GM18519 (cell line): ENCODE results near the gene FAM168A.
"Not testable (repeated sequence)": the region's sequence is repeated elsewhere in the genome, so short reads cannot be mapped to it uniquely, and the experiment has no call there.

Source experiments
- ATAC-seq: cut with Tn5 transposase; IDR thresholded peaks from one replicate; pipeline ENCODE4 v1.9.1; 2021; ENCODE audit warnings: mild to moderate bottlenecking, moderate library complexity; ENCODE audit not compliant: unreplicated experiment, low FRiP score

The FAM168A gene

DNA sequence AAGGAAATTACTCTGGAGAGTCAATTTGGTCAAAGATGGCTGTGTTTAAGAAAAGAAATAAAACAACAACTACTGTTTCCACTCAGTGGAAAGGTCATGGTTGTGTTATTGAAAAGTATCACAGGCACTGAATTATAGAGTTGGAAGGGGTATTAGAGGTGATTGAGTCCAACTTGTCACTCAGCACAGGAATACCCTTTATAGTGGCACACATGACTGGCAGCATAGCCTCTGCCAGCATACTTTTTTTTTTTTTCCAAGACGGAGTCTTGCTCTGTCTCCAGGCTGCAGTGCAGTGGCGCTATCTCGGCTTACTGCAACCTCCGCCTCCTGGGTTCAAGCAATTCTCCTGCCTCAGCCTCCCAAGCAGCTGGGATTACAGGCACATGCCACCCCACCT, 161.1 kb downstream of the FAM168A start:
- not testable (repeated sequence) for ATAC-seq

DNA sequence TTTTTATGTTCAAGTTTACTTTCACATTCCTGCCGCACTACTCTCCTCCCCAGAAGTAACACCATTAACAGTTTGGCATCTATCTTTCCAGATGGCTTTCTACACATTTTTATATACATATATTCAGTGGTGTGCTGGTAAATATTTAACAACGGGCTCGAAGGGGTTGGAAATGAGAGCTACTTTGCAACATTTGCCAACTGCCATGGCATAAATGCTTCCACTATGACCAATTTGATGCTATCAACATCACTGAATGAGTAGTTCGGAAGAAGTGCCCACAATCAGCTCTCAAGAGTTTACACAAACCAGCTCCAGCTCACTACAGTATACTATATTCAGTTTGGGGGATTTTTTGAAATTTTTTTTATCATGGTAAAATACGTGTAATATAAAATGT, 166.5 kb downstream of the FAM168A start:
- no peak for ATAC-seq

DNA sequence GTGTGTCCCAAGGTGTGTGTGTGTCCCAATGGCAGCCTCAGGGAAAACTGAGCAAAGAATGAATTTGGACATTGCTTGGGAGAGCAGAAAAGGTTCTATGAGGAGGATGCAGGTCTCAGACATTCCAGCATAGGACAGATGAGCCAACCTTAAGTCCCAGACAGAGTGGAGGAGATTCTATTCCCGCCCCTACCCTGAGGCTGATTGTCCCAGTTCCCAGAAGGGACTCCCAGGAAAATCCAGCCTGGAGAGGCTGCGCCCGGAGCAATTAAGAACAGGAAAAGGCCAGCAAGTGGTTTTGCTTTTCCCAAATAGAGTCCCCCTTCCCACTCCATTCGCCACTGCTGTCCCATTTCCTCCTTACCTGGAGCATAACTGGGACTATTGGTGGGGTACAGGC, 167.6 kb downstream of the FAM168A start:
- no peak for ATAC-seq

DNA sequence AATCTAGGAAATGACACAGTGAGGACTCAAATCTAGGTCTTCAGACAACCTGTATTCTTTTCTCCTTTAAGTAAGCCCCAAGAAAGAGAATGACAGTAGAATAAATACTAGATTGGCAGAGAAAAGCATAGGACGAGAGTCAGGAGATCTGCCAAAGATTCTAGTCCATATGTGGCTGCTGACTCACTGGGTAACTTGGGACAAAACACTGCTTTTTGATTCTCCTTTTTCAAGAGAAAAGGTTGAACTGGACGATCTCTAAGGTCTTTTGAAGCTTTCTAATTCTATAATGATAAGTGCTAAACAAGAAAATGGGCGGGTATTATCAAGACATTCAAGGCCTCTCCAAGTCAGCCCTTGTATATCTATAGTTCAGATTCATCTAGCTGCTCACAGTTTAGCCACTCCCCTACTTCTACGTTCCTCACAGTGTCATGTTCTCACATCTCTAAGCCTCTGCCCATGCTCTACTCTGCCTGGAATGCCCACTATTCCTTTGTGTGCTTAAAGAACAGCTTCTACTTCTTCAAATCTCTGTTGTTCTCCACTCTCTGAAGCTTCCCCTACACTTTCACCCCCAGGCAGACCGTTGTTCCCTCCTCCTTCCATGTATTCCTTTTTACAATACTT, 168.7 kb downstream of the FAM168A start:
- ATAC-seq: no peak

DNA sequence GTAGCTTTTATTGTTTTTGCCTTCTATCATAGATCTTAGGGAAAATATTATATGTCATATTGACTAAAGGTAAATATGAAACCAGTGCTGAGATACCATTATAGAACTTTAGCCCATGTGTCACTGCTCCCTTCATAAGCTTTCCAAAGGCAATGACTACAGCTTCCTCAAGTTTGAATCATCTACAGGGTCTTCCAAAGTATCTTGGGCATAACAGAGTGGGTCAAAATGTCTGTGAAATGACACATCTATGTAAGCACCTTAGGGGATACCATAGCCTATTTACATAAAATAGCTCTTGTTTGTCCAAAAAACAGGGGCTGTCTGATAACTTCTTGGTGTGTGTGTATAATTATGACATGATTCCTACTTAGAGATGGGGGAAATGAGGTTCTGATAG, 169.2 kb downstream of the FAM168A start:
- no peak for ATAC-seq

DNA sequence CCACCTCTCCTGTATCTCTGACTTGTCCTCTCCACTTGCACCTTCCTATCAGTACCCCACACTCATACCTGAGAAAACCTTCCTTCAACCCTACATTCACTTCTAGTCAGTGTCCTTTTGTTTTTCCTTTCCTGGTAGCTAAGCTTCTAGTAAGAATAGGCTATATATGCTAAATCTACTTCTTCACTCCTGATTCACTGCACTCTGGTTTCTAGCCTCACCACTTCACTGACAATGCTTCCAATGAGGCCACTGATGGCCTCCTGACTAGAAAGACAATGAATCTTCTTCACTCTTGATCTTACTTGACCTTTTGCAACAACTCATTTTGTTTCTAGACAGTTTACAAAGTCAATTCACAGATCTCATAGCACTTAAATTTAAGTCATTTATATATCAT, 169.7 kb downstream of the FAM168A start:
- ATAC-seq: no peak

DNA sequence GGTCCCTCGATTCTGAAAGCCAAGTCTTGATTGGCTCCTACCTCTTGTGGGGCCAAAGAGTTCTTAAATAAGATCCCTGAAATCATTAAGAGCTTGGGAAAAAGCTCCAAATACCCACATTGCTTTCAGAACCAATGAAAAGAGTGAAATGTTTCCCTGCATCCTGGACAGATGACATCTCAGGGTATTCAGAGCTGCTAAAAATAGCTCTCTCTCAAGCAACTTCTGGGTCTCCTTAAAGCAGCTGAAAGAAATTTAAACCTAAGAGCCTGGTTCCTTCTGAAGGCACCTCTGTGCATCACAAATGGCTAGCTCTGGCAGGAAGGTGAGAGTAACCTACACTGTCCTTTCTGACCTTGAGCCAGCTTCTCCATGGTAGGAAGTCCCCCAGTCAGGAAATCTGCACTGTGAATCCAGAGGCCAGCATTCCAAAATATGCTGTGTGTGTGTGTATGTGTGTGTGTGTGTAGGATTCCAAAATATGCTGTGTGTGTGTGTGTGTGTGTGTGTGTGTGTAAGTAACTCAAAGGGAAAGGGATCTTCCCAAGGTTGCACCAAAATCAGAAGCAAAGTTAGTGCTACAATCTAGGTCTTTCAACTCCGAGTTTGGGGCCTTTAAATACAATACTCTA, 171.6 kb downstream of the FAM168A start:
- ATAC-seq: no peak

DNA sequence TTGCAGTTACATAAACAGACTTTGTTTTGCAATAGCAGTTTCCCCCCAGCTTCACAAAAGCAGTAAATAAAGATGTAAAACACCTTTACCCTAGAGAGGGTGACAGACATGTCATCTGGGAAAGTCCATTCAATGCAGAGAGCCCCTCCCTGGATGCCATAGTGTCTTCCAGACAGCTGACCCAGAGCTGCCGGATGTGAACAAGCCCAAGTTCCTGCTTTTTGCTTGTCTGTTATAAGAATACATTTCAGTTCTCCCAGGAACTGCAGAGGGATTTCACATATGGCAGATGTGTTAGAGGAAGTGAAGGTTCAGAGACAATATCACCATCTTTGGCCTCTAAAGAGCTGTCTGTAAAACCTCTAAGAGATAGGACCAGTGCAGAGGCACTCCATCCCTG, 172.8 kb downstream of the FAM168A start:
- ATAC-seq: no peak

DNA sequence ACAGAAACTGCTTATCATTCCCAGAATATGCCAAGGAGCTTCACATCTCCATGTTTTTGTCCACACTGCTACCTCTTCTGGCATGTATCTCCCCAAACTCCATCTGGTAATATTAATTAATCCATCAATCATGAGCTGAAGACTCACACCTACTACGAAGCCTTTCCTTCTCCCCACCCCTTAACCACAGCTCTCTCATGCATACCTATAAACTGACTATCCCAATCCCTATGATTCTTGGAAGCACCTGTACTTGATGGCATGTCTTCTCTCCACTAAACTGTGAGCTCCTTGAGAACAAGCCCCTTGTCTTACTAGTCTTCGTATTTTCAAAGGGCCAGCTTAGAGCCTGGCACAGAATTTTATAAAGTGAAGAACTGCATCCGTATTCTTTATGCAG, 174.4 kb downstream of the FAM168A start:
- ATAC-seq: no peak

DNA sequence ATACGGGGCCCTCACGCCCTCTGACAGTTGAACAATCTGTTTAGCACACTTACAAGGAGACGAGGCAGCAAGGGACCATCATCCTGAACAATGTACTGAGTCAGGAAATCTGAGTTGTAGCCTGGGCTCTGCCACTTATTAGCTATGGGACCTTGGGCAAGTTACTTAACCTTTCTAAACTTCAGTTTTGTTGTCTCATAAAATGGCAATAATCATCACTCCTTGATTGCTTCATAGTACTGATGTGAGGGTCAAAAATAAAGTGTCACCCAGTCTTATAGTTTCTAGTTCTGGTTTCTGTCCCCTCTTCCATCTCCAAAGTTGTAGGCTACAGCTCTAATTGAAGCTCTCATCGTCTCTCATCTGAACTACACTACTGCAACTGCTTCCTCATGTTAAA, 175.0 kb downstream of the FAM168A start:
- ATAC-seq: no peak

DNA sequence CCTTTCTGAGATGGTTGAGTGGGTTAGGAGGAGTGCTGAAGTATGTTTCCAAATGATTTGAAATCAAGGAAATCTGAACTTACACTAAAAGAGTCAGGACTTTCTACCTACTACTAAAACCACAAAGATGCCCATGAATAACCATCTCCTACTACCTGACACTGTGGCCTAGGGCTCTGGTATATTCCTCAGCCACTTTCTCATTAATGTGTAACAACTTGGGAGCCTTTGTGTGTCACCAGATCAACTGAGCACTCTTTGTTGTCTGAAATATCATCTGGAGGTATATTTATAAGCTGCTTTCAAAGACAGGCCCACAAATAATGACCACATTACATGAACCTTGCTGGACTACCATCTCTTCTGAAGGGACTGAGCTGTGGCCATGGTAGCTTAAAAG, 177.8 kb downstream of the FAM168A start:
- ATAC-seq: no peak

DNA sequence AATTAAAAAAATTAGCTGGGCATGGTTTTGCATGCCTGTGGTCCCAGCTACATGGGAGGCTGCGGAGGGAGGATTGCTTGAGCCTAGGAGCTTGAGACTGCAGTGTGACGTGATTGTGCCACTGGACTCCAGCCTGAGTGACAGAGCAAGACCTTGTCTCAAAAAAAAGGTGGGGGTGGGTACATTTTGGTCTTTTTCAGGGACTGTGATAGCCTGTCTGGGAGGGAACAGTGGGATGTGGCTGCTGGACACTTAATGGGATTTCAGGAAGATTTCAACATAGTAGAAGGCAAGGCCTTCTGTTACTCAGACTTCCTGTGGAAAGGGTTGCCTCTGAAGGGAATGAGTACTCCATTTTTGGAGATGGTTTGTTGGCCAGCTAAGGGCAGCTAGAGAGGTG, 181.1 kb downstream of the FAM168A start:
- no peak for ATAC-seq

DNA sequence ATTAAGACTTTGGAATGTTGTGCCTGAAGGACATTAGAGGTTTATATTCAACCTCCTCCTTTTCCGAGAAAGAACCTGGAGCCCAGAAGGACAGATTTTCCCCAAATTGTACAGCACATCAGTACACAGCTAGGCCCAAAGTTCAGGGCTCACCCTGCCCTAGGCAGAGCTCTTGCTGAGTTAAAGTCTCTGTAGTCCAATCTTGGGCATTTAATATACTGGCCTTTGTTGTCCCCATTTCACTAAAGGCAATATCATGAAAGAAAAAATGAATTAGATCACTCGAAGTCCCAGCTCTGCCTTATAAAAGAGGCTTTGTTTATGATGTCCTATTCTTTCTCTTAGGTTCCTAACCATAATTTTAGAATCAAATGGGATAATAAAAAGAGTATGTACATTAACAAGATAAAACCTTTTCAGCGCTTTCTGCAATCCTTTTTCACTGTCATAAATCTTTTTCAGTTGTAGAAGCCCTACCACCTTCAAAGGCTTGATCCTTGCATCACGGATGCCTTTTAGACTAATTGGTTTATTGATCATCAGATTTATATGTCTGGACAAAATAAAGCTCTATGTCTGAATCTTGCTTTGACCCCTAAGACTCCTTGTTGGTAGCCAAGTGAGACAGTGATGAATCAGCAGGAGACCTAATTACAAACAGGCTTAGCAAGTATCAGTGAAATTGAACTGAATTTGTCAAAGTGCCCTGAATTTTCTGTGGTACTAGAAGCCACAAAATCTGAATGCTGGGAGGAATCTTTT, 181.9 kb downstream of the FAM168A start:
- no peak for ATAC-seq

DNA sequence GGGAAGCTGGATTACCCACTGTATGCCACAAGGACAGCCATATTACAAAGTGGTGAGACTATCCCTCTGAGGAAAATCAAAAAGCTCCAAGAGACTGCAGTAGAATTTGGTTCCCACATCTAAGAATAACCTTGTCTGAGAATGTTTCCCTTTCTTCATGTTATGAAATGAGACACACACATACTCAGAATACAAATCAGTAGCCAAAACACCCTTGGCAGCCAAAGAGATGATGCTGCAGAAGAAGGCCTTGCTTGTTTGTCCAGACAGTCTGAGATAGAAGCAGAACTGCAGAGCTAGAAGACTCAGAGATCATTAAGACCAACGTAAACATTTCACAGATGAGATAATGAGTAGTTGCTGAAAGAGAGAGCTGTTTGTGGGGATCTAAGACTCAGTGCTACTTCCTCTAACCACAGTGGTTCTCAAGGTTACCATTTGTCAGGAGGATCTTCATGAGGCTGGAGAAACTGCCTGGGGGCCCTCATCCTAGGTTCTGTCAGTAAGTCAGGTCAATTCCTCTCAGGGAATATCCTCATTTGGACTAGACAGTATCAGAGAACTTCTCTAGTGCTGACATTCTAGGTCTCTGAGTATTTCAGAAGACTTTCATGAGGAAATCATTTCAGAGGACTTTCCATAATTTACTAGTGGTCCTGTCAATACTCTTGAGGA, 182.8 kb downstream of the FAM168A start:
- ATAC-seq: no peak

DNA sequence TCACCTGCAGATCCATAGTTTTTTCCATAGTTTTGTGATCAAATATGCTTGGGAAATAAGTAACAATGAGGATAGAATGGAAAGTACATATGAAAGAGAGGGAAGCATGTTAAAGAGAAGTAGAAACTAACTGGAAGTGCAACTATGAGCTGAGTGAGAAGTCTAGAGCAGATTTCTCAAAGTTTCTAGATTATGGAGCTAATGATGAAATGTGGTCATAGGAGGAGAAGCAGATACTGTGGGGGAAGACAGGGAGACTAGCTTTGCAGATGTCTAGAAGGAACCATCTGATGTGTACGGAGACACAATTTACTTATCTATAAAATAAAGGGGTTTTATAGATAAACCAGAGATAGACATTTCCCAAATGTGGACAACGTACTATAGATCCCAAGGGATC, 184.7 kb downstream of the FAM168A start:
- ATAC-seq: no peak

DNA sequence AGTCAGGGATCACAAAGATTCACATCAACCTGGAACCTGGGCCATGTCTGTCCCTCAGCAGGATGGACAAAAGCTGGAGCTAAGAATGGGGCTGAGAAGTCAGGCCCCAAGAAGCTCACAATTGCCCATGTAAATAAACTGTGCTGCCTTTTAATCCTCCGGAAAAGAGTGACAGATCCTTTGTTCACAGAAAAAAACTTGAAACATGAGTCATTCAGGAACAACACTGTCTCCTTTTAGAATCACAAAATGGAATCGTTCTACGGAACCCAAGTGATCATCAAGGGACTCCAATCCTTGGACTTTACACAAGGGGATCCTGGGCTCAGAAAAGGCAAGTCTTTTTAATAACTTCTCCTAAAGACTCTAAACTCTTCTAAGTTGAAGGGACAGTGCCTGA, 185.6 kb downstream of the FAM168A start:
- ATAC-seq: no peak

DNA sequence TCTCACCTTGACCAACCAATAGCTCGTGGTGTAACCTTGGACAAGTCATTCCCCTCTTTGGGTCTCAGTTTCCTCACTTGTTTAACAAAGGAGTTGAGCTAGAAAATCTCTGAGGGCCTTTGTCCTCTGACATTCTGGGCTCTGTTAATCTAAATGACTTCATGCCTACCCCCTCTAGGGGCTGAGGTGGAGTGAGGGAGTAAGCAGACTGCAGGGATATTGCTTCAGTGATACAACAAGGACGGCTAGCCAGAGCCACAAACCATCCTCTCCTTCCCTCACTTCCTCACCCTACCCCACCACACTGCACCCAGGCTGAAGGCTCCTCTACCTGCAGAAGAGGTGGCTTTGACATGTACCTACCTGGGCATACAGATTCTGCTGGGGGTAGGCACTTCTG, 186.9 kb downstream of the FAM168A start:
- no peak for ATAC-seq

DNA sequence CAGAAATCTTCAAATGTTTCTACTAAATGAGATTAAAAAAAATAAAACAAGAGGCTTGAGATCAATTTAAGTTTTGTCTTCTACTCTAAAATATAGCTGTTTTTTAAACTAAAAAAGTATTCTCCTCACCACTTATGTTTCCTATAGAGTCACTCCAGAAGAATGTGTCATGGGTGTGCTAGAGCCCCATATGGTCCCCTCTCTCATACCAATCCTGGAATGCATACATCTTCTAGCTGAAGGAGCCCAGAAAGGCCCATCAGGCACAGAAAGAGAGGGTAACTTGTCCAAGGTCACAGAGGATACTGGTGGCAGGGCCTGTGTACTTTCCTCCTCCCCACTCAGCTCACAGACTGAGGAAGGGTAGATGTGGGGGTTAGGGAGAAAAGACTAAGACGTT, 187.3 kb downstream of the FAM168A start:
- no peak for ATAC-seq

DNA sequence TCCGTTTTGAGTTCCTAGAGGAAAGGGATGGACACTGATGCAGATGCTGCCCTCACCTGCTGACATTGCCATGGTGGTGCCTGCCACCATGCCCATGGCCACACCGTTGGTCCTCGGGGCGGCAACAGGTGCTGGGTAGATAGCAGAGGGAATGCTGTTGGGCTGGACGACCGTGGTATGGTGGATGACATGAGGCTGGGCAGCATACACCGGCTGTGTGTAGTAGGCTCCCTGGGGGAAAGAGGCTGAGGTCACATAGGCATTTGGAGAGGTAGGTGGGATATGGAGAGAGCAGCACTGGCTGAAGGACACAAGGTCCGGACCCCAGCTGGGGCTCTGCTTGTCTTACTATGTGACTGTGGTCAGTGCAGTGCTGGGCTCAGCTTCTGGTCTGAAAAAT, 188.5 kb downstream of the FAM168A start:
- ATAC-seq: no peak

DNA sequence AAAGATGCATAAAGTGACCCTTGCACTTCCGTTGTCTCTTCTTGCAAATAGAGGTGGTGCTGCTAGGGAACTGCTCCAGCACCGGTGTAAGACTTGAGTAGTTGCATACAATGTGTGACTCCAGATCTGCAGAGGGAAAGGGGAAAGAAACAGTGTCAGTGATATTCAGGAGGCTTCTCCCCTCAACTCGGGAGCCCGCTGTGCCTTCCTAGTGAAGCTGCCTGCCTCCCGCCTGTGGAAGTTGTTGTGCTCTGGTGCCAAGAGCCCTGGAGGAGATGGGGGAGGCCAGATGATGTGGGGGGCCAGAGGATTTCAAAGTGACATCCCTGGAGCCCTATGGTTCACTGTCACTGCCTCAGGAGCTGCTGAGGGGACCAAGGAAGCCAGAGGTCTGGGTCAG, 191.3 kb downstream of the FAM168A start:
- ATAC-seq: no peak

DNA sequence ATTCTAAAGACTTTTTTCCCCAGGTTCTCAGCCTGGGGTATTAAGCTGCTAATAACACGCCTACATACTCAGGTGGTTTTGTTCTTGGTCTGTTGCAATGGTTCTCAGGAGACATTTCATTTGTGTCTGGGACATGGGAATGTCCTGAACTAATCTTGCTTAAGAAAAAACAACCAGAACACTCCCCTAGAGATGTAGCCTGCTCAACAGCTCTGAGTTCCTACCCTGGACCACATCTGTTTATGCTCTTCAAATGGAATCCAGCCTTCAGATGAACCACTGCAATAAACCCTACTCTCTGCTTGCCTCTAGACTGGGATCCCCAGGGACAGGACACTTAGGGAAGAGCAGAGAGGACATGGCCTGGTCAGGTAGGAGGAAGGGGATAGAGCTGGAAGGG, 191.8 kb downstream of the FAM168A start:
- no peak for ATAC-seq

DNA sequence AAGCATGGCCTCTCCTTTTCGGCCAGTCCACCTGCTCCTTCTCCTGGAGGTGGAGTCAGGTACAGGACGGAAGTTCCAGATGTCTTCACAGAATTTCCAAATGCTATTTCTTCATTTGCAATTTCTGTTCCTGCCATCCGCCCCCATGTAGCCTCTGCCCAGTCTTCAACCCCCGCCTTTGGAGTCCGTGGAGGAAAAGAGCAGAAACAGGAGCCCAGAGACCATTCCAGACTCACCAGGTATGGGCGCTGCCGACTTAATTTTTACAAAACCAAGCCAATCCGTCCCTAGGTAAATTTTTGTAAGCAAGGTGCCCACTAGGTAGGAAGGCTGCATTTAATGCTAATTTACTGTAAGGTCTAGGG, 192.8 kb downstream of the FAM168A start:
- no peak for ATAC-seq
